ENCODE results near the gene STK39.

STK39 gene

GRCh38 chr2:168157926-168158325 is 89.5 kb downstream of the STK39 start:
- no peak for DNase-seq (ENCODE audit: low spot score)

DNA sequence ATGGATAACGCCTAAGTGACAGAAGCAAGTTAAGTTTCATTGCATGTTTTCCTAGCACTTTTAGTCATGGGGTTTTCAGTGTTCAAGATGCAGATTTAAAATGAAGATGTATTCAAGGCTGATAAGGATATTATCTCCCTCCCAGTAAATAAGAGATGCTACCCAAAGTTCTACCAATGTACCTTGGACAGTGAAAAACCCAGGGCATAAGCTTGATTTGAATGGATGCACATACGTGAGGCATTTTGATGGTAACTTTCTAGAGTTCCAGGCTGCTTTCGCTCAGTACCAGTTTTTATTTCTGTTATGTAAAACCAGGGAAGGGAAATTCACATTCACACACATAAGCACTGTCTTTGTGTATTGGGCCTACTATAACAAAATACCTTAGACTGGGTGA is 90.3 kb downstream of the STK39 start:
- no peak for DNase-seq (ENCODE audit: low spot score)

DNA sequence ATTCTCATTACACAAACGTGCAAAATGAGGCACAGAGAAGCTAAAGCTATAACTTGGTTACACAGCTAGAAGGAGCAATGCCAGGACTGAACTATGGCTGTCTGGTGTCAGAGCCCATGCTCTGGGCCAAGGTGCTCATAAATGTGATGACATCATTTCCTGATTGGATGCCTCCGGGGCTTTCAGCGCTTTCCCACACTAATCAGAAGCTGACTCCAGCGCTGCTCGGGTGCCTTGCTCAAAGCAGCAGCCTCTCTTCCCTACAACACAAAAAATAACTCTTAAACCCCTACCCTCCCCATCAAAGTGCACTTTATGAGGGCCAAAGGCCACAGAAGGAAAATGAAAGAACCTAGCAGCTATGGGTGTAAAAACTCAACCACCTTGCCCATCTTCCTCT is 90.7 kb downstream of the STK39 start:
- no peak for DNase-seq (ENCODE audit: low spot score)

GRCh38 chr2:168155680-168156079 is 91.7 kb downstream of the STK39 start:
- DNase-seq (ENCODE audit: low spot score): no peak

DNA sequence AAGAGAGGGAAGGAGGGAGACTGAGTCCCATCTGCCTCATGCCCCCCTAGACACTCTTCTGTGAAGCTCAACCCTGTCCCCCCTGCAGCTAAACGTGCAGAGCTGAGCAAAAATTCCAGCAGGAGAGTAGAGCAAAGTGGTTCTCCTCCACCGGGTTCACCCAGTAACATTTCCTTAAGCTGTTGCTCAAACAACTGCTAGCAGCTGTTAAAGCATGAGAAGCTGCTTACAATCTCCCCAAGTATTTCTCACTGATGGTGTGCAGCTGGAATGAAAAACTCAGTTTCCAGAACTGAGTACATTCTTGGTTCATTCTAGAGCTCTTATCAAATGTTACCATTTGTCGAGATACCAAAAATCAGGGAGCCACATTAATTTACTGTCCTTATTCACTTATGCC is 92.3 kb downstream of the STK39 start:
- DNase-seq (ENCODE audit: low spot score): no peak

- DNase-seq (ENCODE audit: low spot score): no peak
Observed at GRCh38 chr2:168152902-168153530, 94.4 kb downstream of the STK39 start.

DNA sequence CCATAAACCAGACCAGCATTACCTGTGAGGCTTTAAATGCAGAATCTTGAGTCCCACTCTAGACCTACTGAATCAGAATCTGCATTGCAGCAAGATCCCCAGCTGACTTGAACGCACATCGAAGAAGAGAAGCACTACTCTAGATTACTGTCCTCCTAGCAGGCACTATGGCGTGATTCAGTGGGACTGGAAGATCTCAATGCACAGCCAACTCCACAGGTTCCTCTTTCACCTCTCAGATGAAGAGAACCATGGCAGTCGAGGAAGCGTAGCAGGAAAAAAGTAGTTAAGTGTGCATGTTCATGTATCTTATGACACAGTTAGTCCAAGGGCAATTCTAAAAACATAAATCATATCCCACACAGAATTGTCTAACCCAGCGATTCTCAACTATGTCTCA is 97.4 kb downstream of the STK39 start:
- DNase-seq (ENCODE audit: low spot score): no peak

DNA sequence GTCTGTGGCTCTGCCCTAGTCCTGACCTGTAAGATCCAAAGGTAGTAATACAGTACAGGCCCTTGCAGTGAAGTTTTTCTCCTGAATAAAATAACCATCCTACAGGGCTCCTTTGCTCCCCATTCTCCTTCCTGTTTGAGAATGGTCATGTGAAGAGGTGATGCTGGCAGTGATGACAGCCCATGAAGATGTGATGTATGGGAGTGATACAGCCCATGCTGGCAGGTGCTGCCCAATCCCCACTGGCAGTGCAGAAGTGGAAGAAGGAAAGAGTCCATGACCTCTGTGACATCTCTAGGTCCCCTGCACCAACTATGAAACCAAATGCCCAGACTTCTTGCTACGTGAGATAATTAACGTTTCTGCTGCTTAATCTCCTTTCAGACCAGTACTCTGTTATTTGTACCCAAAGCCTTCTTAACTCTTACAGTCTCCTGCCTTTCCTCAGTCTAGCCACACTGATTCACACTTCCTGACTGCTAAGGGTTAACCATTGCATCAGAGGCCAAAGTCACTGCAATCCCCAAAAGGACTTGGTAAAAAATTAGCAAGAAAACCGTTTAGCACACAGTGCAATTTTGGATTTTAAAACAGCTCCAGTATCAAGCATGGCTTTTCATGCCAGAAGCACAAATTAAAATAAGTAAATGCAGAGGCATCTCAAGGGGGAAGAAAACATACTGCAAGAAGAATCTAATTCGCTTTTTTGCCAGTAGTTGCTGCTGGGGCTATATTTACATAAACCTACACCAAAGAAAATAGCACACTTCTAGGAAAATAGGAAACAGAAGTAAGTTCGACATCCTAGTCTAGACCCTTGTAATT is 98.0 kb downstream of the STK39 start:
- no peak for DNase-seq (ENCODE audit: low spot score)

GRCh38 chr2:168147830-168148794 is 99.3 kb downstream of the STK39 start:
- DNase-seq (ENCODE audit: low spot score): no peak

DNA sequence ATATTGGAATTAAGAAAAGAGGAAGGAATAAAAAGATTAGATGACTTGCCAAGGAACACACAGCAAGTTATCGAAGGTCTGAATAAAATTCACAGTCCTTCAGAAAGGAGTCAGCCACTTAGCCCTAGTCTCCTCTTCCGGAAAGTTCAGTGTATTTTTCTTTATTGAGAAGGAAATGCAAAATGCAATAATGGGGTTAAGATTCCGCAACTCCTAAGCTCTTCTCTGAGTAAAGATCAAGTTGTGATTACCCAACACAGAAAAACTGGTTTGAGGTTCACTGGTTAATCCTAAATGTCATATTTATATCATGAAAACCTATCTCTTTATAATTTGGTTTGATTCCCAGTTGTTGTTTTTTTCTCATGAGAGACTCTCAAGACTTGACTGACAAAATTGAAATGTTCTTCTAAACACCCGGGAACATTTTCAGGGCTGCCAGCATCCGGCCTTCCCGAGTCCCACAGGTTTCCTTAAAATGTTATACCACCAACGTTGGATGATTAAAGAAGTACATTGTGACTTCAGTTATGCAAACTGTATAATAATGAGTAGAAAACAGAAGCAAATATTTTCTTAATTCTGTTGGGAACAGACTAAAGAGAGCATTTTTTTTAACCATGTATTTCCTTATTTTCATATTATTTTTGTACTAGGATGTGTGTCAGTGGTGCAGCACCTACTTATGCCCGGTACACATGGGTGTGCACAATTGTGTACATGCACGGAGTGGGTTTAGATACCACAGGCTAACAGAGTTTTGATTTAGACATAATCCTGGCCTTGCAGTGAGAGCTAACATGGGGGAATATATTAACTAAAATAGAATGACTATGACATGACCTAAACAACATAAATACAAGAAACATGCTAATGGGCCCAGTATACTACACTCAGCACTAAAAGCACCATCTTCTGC is 100.2 kb downstream of the STK39 start:
- no peak for DNase-seq (ENCODE audit: low spot score)

- DNase-seq (ENCODE audit: low spot score): no peak
Observed at GRCh38 chr2:168145426-168146310, 101.7 kb downstream of the STK39 start.

- DNase-seq (ENCODE audit: low spot score): no peak
Observed at GRCh38 chr2:168145011-168145410, 102.4 kb downstream of the STK39 start.

DNA sequence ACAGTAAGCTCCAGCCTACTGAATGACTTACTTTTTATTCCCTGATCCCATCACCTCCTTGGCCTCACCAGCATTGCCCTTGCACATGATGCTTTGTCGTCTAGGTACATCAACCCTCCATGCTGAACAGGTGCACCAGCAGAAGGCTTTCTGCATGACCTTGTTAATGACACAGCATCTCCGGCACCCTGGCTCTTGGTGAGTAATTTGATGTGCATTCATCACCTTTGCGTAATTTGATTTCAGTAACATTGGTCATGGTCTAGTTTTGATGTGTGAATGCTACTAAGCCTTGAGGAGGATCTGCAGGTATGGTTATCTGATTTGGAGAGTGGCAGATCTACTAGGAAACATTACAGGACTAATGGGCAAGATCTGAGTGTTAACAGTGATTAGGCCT is 103.6 kb downstream of the STK39 start:
- DNase-seq (ENCODE audit: low spot score): no peak

DNA sequence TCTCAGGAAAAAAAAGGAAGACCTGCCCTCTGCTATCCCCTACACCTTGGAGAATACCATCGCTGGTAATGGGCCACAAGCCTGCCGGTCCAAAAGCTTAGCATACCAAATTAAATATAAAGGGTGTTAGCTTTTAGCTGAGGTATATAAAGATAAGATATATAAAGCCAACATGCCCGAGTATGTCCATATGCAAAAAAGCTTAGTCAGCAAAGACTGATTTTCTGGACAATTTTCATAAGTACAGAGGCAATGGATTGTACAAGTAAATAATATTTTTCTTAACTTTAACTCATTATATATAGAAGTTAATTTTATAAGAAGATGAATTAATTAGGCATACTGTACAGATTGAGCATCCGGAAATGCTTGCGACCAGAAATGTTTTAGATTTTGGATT is 106.5 kb downstream of the STK39 start:
- no peak for DNase-seq (ENCODE audit: low spot score)

- no peak for DNase-seq (ENCODE audit: low spot score)
Observed at GRCh38 chr2:168139852-168140251, 107.5 kb downstream of the STK39 start.

DNA sequence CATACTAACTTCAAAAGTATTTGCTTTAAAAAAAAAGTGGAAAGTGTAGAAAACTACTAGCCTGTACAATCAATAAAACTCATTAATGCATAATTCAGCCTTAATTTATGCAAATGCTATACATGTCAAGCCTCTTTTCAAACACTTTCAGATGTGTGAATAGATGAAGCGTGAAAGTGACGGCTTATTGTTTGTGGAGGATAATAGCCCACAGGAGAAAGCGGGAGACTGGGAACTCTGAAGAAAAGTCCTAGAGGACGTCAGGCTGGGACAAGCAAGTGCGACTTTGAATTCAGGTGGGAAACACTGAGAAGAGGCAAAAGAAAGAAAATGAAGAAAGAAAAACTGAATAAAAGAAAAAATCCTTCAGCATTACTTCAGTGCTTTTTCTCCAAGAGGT is 108.5 kb downstream of the STK39 start:
- no peak for DNase-seq (ENCODE audit: low spot score)

DNA sequence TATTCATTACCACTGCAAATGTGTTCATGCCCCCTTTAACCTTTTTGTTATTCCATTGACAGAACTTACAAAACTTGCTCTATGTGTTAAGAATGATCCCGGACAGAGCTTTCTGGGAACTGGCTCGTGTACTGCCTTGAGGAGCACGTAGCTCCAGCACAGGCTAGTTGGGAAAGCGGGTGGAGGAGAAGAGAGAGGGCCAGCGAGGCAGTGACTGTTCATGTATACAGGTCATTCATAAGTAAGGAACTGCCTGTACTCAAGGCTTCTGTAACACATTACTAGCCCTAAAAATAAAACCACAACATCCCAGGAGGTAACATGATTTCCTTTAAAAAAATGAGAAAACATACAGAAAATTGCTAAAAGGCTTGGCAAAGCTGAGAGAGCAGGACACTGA is 109.0 kb downstream of the STK39 start:
- DNase-seq (ENCODE audit: low spot score): no peak

DNA sequence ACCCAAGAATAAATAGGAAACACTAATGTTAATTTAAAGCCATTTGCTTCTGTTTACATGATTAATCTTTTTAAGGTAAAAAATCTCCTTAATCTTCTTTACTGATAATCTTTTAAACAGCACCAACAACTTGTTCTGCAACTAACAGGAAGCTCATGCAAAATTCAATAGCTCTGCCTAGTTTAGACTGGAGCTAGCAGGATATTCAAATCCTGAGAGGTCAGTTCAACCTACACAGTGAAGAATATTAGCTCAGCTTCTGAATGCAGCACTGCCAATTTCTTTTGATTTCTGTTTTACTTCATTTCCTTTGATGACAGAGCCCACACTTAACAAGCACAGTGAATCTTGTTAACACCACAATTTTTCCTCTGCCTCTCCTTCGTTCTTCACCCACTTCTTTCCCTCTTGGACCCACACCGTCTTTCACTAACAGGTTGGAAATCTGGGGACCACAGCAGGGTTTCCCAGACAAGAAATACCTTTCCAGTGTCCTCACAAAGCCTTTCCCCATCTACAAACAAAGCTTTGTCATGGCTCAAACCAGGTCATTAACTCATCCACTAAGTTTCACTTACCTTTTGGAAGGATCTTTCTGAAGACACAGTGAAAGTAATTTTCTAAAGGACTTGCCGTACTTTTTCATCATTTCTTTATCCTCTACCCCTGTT is 109.8 kb downstream of the STK39 start:
- no peak for DNase-seq (ENCODE audit: low spot score)

DNA sequence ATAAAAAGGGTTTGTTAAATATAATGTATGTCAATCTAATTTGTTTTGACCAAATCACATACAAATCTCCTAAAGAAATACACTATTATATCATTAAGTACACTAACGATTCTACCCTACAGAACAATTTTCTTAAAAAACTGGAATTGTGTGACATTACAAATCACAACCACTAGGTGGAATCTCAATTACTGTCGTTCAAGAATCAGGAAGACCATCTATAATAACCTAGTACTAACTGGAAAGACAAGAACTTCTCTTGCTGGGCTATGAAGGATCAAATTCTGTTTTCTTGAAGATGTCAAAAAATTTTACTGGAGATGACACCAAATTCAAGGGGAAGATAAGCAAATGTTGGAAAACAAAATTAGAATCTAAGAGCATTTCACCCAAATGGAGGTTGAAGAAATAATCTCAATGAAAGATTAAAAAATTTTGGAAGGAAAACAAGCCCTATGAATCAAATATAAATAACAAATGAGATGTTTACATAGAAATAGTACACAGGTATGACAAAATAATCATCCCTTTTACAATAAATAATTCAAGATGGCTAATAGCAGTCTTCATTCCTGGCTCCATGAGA is 110.9 kb downstream of the STK39 start:
- peak; percentile 44 for DNase-seq (ENCODE audit: low spot score)

DNA sequence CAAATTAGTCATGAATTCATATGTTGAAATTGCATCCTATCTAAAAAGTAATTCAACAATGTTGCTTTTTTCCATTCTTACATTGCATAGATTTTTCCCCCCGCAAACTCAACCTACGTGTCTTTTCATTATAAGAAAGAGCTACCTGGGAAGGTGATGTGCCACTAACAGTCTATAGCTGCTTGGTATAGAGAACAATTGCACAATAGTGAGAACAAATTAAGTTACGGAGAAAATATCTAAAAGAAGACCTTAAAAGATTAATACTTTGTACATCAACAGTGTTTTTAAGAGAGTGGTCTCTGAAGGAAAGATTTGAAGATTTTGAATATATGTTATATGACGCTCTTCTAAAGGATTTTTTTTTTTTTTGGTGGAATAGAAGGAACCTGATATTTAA is 111.8 kb downstream of the STK39 start:
- no peak for DNase-seq (ENCODE audit: low spot score)

Measured in globus pallidus (tissue), 1 donor.